K562 (cell line): ENCODE results near the gene CLTC. TPM values are rescaled to one million over a fixed set of nuclear protein-coding genes. Genes with fewer than 3 reads are reported as not detected.

Experiments used
- ATAC-seq: fragments of 200-7000 bp; cut with Tn5 transposase; 3 replicates; pipeline ENCODE4 v1.9.1; 2020; ENCODE audit warnings: moderate library complexity
- BruUV-seq: library from RNA; stranded (reverse); fragments of 400-500 nt; replicated peaks from 2 replicates; lab custom pipeline; 2021; lab: Mats Ljungman, UMichigan
- CTCF ChIA-PET: fragments of 300-600 bp; formaldehyde crosslinking; extraction: SDS; loops from one replicate; lab custom pipeline; 2021; ENCODE audit warnings: low intra/inter-chr PET ratio; lab: Yijun Ruan, JAX
- POLR2A ChIA-PET: fragments of 300-600, 350-650 bp; sonication (Branson Sonifier 250); formaldehyde crosslinking; extraction: SDS; loops from one replicate; lab custom pipeline; 2021; ENCODE audit warnings: antibody characterized with exemption, inconsistent platforms; lab: Yijun Ruan, JAX
- DNase-seq, 4 experiments: peaks; one replicate each; pipeline versions ENCODE4 v3.0.0 to v3.0.0-alpha.2; 2011 to 2018; ENCODE audit warnings: low spot score in 3 of 4, mixed read lengths in 3 of 4; ENCODE audit errors: extremely low read depth in 1 of 4
- FAIRE-seq: peaks from 2 replicates; lab custom pipeline; 2011; peaks lifted over from hg19 to GRCh38; lab: Jason Lieb, UNC
- H2AFZ ChIP-seq: 2 replicates; pipeline ENCODE4 v1.6.0; 2011; ENCODE audit warnings: low read depth, low read length, control low read depth, inconsistent platforms
- H3K27ac ChIP-seq: fragments of 200-600 bp; 3 replicates; pipeline ENCODE4 v1.8.0; 2011; ENCODE audit warnings: low read depth, mild to moderate bottlenecking, control low read depth, inconsistent platforms, low read length, moderate library complexity, mixed read lengths; ENCODE audit errors: extremely low read depth
- H3K27me3 ChIP-seq, 2 experiments: fragments of 300-600 bp in 1 of 2; 2 replicates in 1 of 2; 3 replicates in 1 of 2; pipeline versions ENCODE4 v1.6.0 to v1.8.0; 2011; ENCODE audit warnings: inconsistent platforms in 2 of 2, low read length in 2 of 2, mild to moderate bottlenecking in 1 of 2, mixed read lengths in 1 of 2, moderate library complexity in 1 of 2; ENCODE audit not compliant: control insufficient read depth in 2 of 2, insufficient read depth in 2 of 2
- H3K36me3 ChIP-seq: fragments of 300-600 bp; 3 replicates; pipeline ENCODE4 v1.8.0; 2011; ENCODE audit warnings: mild to moderate bottlenecking, low read length, inconsistent platforms; ENCODE audit not compliant: control insufficient read depth, insufficient read depth
- H3K4me1 ChIP-seq, 2 experiments: fragments of 200-600 bp in 1 of 2; replicated peaks in 1 of 2; 2 replicates in 1 of 2; 3 replicates in 1 of 2; pipeline versions ENCODE4 v1.5.1 to v1.8.0; 2011; ENCODE audit warnings: inconsistent platforms in 2 of 2, low read length in 2 of 2, mild to moderate bottlenecking in 1 of 2, mixed read lengths in 1 of 2, moderate library complexity in 1 of 2; ENCODE audit not compliant: control insufficient read depth in 2 of 2, insufficient read depth in 2 of 2
- H3K4me2 ChIP-seq: 2 replicates; pipeline ENCODE4 v1.6.1; 2011; ENCODE audit warnings: low read length, control low read depth, inconsistent platforms, mixed read lengths; ENCODE audit not compliant: insufficient read depth
- H3K4me3 ChIP-seq: fragments of 200-600 bp; sonication (generic), shearing (Covaris generic); 2 replicates; pipeline ENCODE4 v1.5.1; 2016; ENCODE audit warnings: control low read depth, inconsistent platforms
- H3K79me2 ChIP-seq: fragments of 200-600 bp; 3 replicates; pipeline ENCODE4 v1.8.0; 2011; ENCODE audit warnings: low read length, inconsistent platforms; ENCODE audit not compliant: control insufficient read depth, insufficient read depth
- H3K9ac ChIP-seq, 2 experiments: 2 replicates each; pipeline versions ENCODE4 v1.6.0 to v1.6.1; 2011; ENCODE audit warnings: low read depth in 2 of 2, low read length in 2 of 2, control low read depth in 1 of 2, inconsistent platforms in 1 of 2, mild to moderate bottlenecking in 1 of 2, mixed read lengths in 1 of 2; ENCODE audit not compliant: insufficient read depth in 1 of 2
- H3K9me1 ChIP-seq: one replicate; pipeline ENCODE4 v1.6.0; 2011; ENCODE audit warnings: inconsistent platforms, mild to moderate bottlenecking, low read length, moderate library complexity; ENCODE audit not compliant: control insufficient read depth, insufficient read depth
- H3K9me3 ChIP-seq: replicated peaks from 2 replicates; pipeline ENCODE4 v1.5.1; 2011; ENCODE audit warnings: low read depth, low read length, inconsistent platforms; ENCODE audit not compliant: control insufficient read depth, insufficient read depth
- H4K20me1 ChIP-seq: replicated peaks from 2 replicates; pipeline ENCODE4 v1.6.1; 2011; ENCODE audit warnings: low read length, inconsistent platforms, mixed read lengths; ENCODE audit not compliant: control insufficient read depth, insufficient read depth
- BRCA1 ChIP-seq, 2 experiments: fragments of 450-650 bp in 1 of 2; sonication (generic) in 1 of 2; formaldehyde crosslinking in 1 of 2; IDR thresholded peaks; 2 replicates each; pipeline versions ENCODE4 v1.5.0 to v1.6.1; 2017 to 2020; ENCODE audit warnings: mild to moderate bottlenecking in 1 of 2, missing genetic modification reagents in 1 of 2
- EHMT2 ChIP-seq: fragments of 450-650 bp; IDR thresholded peaks from 2 replicates; pipeline ENCODE4 v1.6.1; 2018; ENCODE audit warnings: antibody characterized with exemption
- SLC30A9 ChIP-seq: fragments of 250-450 bp; sonication (Bioruptor Pico); IDR thresholded peaks from 2 replicates; pipeline ENCODE4 v1.8.0; 2022; ENCODE audit warnings: mild to moderate bottlenecking, moderate library complexity
- TCF7L2 ChIP-seq: fragments of 150-350 bp; IDR thresholded peaks from 2 replicates; pipeline ENCODE4 v1.6.1; 2016; ENCODE audit warnings: low read depth, mild to moderate bottlenecking, low read length, moderate library complexity
- ZNF23 ChIP-seq: fragments of 250-450 bp; sonication (Bioruptor Pico); IDR thresholded peaks from 2 replicates; pipeline ENCODE4 v1.4.0; 2020; ENCODE audit warnings: mild to moderate bottlenecking
- ZNF316 ChIP-seq: fragments of 450-650 bp; IDR thresholded peaks from 2 replicates; pipeline ENCODE4 v1.6.1; 2016
- WGBS: fragments of 100-300 bp; shearing (Covaris generic); methylation state at CpG from one replicate; pipeline ENCODE4 v1.1.6; 2016; ENCODE audit warnings: low coverage, mixed read lengths; ENCODE audit not compliant: insufficient coverage; ENCODE audit errors: missing lambda C conversion rate; 5-methylcytosine and 5-hydroxymethylcytosine counted together
- in situ Hi-C: fragments of 300-500 bp; cut with MboI; formaldehyde crosslinking; loops from 4 replicates; pipeline ENCODE4 v1.15.0; 2018; ENCODE audit warnings: inconsistent platforms, mixed read lengths
- intact Hi-C: fragments of 100-400 bp; cut with micrococcal nuclease; formaldehyde crosslinking; loops from 2 replicates; pipeline ENCODE4 v1.14.2; 2022
- polyA plus RNA-seq, 8 experiments: library from polyadenylated mRNA; depleted of rRNA in 4 of 8; stranded (reverse) in 5 of 8; unstranded in 3 of 8; fragments of >200 nt; fragmentation: Nextera tagmentation in 2 of 8; fragmentation: Illumina TruSeq in 1 of 8; extraction: Ambion mirVana in 2 of 8; extraction: Trizol in 1 of 8; gene quantifications; 2 replicates each; pipeline versions ENCODE4 v1.2.1 to v1.2.3, GENCODE V29; 2011 to 2014; ENCODE audit warnings: inconsistent platforms in 1 of 8, missing spikeins in 1 of 8
- total RNA-seq, 7 experiments: library from RNA; depleted of rRNA in 6 of 7; stranded (reverse); fragments of >200 nt in 6 of 7; fragmentation: Illumina TruSeq in 2 of 7; extraction: Trizol in 2 of 7; gene quantifications; 2 replicates each; pipeline versions ENCODE4 v1.2.1 to v1.2.3, GENCODE V29; 2011 to 2021; ENCODE audit warnings: low replicate concordance in 1 of 7

CLTC gene
- total and polyA plus RNA-seq, 9 of the 15 experiments (the other 6 are each of a cell fraction or from before 2014, with no cell fraction given) = 115 to 267 (median 174) TPM

DNA sequence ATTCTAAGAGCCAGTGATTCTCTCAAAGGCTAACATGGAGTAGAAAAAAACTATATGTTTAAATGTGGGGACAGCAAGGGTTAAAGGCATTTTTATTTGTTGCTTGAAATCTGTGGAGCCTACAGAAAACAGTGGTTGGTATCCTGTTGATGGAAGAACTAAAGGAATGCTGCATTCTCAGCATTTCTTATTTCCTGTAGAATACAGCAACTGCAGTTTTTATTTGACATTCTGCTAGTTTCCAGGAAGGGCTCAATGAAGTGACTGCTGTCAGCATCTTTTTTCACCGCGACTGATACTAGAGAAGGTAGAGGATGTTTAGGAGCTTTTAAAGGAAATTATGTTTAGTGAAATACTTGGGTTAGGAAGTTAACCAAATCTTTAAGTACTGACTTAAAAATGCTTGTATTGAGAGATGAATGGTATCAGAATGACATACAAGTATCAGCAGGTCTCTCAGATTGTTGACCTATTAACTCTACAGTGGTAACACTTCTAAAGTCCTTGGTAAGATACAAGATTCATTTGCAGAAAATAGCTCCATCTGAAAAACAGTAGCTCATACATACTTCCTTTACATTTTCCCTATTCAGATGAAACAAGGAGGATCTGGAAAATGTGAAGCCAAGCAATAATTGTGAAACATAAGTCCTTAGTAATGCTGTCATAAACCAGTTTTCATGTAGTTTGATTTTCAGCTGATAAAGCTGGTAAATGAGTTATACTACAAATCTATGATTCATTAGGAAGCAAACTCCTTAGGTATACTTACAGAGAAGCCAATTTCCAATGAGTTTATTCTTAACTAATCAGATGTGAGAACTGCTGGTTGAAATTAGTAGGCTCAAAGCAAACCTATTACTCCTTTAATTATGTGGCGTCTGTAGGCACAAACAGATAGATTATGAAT lies 15.2 kb downstream of the CLTC start:
- Histone ChIP-seq H3K79me2 (peaks cover 95% of the 10 kb centered on the region), H3K4me2 (no peak overlapping the region), H3K27ac (no peak overlapping the region), H3K9ac (no peak overlapping the region), H3K4me3 (no peak overlapping the region), H3K9me1 (no peaks in the 10 kb centered on the region), H3K36me3 (peaks cover 53% of the 10 kb centered on the region), H2AFZ (no peak overlapping the region), H3K9me3 (no peaks in the 10 kb centered on the region), H3K27me3 (no peaks in the 10 kb centered on the region), H4K20me1 (peaks cover 54% of the 10 kb centered on the region), H3K4me1 (peaks cover 11 to 12% of the 10 kb centered on the region in 2 experiments; a peak in 4 of 5 replicates)
- in situ Hi-C loops = no loop called here
- no TSS peak for BruUV-seq
- ChIA-PET POLR2A (interaction anchor here (0.6 to 6.5 kb wide), 5 partner anchors 8 to 260 kb away, joined by 3 to 45 read pairs (median 3); partner anchors contain the start of gene CLTC), CTCF (no interaction called here)
- ATAC-seq = no peak
- WGBS = 86% methylated on average over 3 of the region's 3 CpGs
- FAIRE-seq = no peak
- no peak for TF ChIP-seq ZNF23
- no peak for TF ChIP-seq BRCA1 (IDR thresholded peaks at IDR 0.05)
- TF ChIP-seq BRCA1 (CRISPR knock-in tag; IDR thresholded peaks at IDR 0.05) = no peak
- 0 out of 2 replicates have a peak, but pooled peaks have one; percentile 4 for TF ChIP-seq ZNF316
- TF ChIP-seq TCF7L2 = no peak
- no peak for TF ChIP-seq EHMT2
- TF ChIP-seq SLC30A9 = no peak
- intact Hi-C loops = no loop called here
- DNase-seq = no peak
